SH-SY5Y (cell line): ENCODE results near the gene FBXW11.

Source experiments
- GATA2 ChIP-seq: IDR thresholded peaks from 2 replicates; pipeline ENCODE4 v1.6.1; 2011; ENCODE audit warnings: mild to moderate bottlenecking, low read depth, low read length
- GATA3 ChIP-seq: IDR thresholded peaks from 2 replicates; pipeline ENCODE4 v1.6.1; 2011; ENCODE audit warnings: low read depth, mild to moderate bottlenecking, low read length, moderate library complexity

GRCh38 chr5:171997011-171997410 lies 9.4 kb downstream of the FBXW11 start:
- no peak for TF ChIP-seq GATA2
- no peak for TF ChIP-seq GATA3
